Loucy (cell line): ENCODE results near the gene NUTF2.

Experiments used
- H2AFZ ChIP-seq: fragments of 200-600 bp; sonication (generic); 2 replicates; pipeline ENCODE4 v1.6.0; 2016; ENCODE audit warnings: antibody characterized with exemption, mild to moderate bottlenecking, low read length, moderate library complexity
- H3F3A ChIP-seq: fragments of 200-600 bp; 2 replicates; pipeline ENCODE4 v1.6.0; 2016; ENCODE audit warnings: antibody characterized with exemption, low read depth, mild to moderate bottlenecking
- H3K27me3 ChIP-seq: fragments of 200-600 bp; sonication (generic); 2 replicates; pipeline ENCODE4 v1.6.1; 2014; ENCODE audit warnings: low read length, mild to moderate bottlenecking; ENCODE audit not compliant: insufficient read depth, poor library complexity, severe bottlenecking
- H3K36me3 ChIP-seq: fragments of 200-600 bp; sonication (generic); 2 replicates; pipeline ENCODE4 v1.6.1; 2016; ENCODE audit warnings: low read length; ENCODE audit not compliant: insufficient read depth
- H3K4me1 ChIP-seq: fragments of 200-600 bp; sonication (generic); 2 replicates; pipeline ENCODE4 v1.5.1; 2014; ENCODE audit warnings: low read length, mild to moderate bottlenecking; ENCODE audit not compliant: insufficient read depth, poor library complexity, severe bottlenecking
- H3K4me2 ChIP-seq: fragments of 200-600 bp; sonication (generic); 2 replicates; pipeline ENCODE4 v1.6.0; 2014; ENCODE audit warnings: antibody characterized with exemption, low read length, low read depth, mild to moderate bottlenecking; ENCODE audit not compliant: poor library complexity, severe bottlenecking
- H3K4me3 ChIP-seq: fragments of 200-600 bp; sonication (generic); 2 replicates; pipeline ENCODE4 v1.5.1; 2014; ENCODE audit warnings: low read length, mild to moderate bottlenecking, mixed read lengths; ENCODE audit not compliant: poor library complexity, severe bottlenecking
- H3K79me2 ChIP-seq: fragments of 200-600 bp; sonication (generic); 2 replicates; pipeline ENCODE4 v1.6.1; 2014; ENCODE audit warnings: low read length; ENCODE audit not compliant: insufficient read depth
- H3K9ac ChIP-seq: fragments of 200-600 bp; sonication (generic); 2 replicates; pipeline ENCODE4 v1.6.0; 2014; ENCODE audit warnings: mild to moderate bottlenecking, low read depth, low read length, moderate library complexity; ENCODE audit not compliant: poor library complexity, severe bottlenecking
- H3K9me2 ChIP-seq: fragments of 200-600 bp; sonication (generic); replicated peaks from 2 replicates; pipeline ENCODE4 v1.6.1; 2016; ENCODE audit warnings: low read depth, low read length, mixed read lengths
- H3K9me3 ChIP-seq: fragments of 200-600 bp; sonication (generic); 2 replicates; pipeline ENCODE4 v1.6.1; 2014; ENCODE audit warnings: mild to moderate bottlenecking, antibody characterized with exemption, low read length, low read depth; ENCODE audit not compliant: insufficient read depth
- H4K20me1 ChIP-seq: fragments of 200-600 bp; sonication (generic); 2 replicates; pipeline ENCODE4 v1.6.0; 2014; ENCODE audit warnings: antibody characterized with exemption, low read length, mild to moderate bottlenecking; ENCODE audit not compliant: insufficient read depth, poor library complexity, severe bottlenecking
- EZH2phosphoT487 ChIP-seq: fragments of 200-600 bp; IDR thresholded peaks from 2 replicates; pipeline ENCODE4 v1.6.1; 2018; ENCODE audit warnings: antibody characterized with exemption, mild to moderate bottlenecking, moderate library complexity, borderline replicate concordance
- TF ChIP-seq, protein P1 (sequence below): fragments of 200-600 bp; sonication (generic); conservative IDR thresholded peaks from 2 replicates; pipeline ENCODE4 v1.5.1; 2014; ENCODE audit warnings: mild to moderate bottlenecking, antibody characterized with exemption, low read length

Gene NUTF2

DNA sequence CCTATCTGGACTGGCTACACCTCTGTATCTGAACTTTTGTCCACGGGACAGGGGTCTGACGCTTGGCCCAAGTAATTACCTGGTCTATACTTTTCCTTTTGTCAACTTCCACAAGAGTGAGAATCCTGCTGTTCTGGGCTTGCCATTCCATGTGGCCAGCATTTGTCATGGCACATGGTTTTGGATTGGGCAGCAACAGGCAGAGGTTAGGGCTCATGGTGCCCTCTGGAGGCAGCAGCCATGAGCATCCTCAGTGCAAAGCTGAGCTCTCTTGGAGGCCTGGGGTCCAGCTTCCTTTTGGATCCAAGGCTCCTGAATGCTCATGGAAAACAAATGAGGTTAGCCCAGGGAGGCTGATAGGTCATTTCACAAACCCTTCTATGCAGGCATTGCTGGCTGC lies 18.6 kb downstream of the NUTF2 start:
- TF ChIP-seq EZH2phosphoT487, result no peak
- TF ChIP-seq, protein P1, sequence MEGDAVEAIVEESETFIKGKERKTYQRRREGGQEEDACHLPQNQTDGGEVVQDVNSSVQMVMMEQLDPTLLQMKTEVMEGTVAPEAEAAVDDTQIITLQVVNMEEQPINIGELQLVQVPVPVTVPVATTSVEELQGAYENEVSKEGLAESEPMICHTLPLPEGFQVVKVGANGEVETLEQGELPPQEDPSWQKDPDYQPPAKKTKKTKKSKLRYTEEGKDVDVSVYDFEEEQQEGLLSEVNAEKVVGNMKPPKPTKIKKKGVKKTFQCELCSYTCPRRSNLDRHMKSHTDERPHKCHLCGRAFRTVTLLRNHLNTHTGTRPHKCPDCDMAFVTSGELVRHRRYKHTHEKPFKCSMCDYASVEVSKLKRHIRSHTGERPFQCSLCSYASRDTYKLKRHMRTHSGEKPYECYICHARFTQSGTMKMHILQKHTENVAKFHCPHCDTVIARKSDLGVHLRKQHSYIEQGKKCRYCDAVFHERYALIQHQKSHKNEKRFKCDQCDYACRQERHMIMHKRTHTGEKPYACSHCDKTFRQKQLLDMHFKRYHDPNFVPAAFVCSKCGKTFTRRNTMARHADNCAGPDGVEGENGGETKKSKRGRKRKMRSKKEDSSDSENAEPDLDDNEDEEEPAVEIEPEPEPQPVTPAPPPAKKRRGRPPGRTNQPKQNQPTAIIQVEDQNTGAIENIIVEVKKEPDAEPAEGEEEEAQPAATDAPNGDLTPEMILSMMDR, result peak; percentile 64
- peaks cover 38% of the 10 kb centered on the region for H3K79me2 ChIP-seq
- H3K9me3 ChIP-seq, result no peaks in the 10 kb centered on the region
- no peak overlapping the region for H3K4me2 ChIP-seq
- H3K9me2 ChIP-seq, result no peaks in the 10 kb centered on the region
- H4K20me1 ChIP-seq, result peaks cover 17% of the 10 kb centered on the region
- peaks cover 68% of the 10 kb centered on the region; the same call in 1 of the 2 replicates for H3K36me3 ChIP-seq
- no peak overlapping the region for H3K9ac ChIP-seq
- H3K27me3 ChIP-seq, result no peaks in the 10 kb centered on the region
- H2AFZ ChIP-seq, result no peak overlapping the region
- H3K4me1 ChIP-seq, result no peaks in the 10 kb centered on the region
- H3K4me3 ChIP-seq, result no peak overlapping the region
- no peaks in the 10 kb centered on the region for H3F3A ChIP-seq

DNA sequence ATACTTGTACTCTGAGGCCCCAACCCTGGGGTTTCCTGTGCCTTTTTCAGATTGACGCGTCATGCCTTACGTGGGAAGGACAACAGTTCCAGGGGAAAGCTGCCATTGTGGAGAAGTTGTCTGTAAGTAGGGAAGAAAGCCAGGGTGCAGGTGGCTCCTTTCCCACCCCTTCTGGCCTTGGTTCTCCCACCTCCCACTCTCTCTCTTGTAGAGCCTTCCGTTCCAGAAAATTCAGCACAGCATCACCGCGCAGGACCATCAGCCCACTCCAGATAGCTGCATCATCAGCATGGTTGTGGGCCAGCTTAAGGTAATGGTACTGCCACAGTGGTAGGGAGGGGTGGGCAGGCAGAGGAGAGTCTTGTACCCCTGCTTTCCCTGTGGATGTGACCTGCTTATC lies 21.6 kb downstream of the NUTF2 start:
- H3K9me3 ChIP-seq, result no peaks in the 10 kb centered on the region
- H3K4me2 ChIP-seq, result no peak overlapping the region
- H3K9me2 ChIP-seq, result no peaks in the 10 kb centered on the region
- H2AFZ ChIP-seq, result no peak overlapping the region
- peaks cover 65% of the 10 kb centered on the region; the same call in 1 of the 2 replicates for H3K36me3 ChIP-seq
- no peaks in the 10 kb centered on the region for H3K4me1 ChIP-seq
- H4K20me1 ChIP-seq, result peaks cover 14% of the 10 kb centered on the region
- no peak overlapping the region for H3K4me3 ChIP-seq
- peaks cover 14% of the 10 kb centered on the region for H3K79me2 ChIP-seq
- H3K27me3 ChIP-seq, result no peaks in the 10 kb centered on the region
- no peak for TF ChIP-seq EZH2phosphoT487
- H3F3A ChIP-seq, result no peaks in the 10 kb centered on the region
- H3K9ac ChIP-seq, result no peak overlapping the region

DNA sequence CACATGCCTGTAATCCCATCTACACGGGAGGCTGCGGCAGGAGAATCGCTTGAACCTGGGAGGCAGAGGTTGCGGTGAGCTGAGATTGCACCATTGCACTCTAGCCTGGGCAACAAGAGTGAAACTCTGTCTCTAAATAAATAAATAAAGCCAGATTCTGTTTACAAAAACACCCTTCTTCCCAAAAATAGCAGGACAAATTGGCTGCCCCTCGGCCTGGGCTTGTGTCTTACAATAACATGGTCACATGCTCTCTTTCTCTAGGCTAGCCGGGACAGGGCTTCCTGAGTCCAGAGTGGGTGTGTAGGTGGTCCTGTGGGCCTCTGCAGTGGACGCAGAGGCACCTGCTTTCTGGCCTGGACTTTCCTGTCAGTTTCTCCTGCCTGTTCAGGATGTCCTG lies 22.9 kb downstream of the NUTF2 start:
- Histone ChIP-seq H4K20me1 (peaks cover 19% of the 10 kb centered on the region), H3K9ac (no peak overlapping the region), H3K36me3 (peaks cover 65% of the 10 kb centered on the region; the same call in 1 of the 2 replicates), H3K4me2 (no peak overlapping the region), H3F3A (no peaks in the 10 kb centered on the region), H3K27me3 (no peaks in the 10 kb centered on the region), H3K9me3 (no peaks in the 10 kb centered on the region), H3K79me2 (peaks cover 25% of the 10 kb centered on the region), H3K9me2 (no peaks in the 10 kb centered on the region), H2AFZ (no peak overlapping the region), H3K4me1 (peaks cover 10% of the 10 kb centered on the region), H3K4me3 (no peak overlapping the region)
- TF ChIP-seq, protein P1, result no peak
- TF ChIP-seq EZH2phosphoT487, result no peak

DNA sequence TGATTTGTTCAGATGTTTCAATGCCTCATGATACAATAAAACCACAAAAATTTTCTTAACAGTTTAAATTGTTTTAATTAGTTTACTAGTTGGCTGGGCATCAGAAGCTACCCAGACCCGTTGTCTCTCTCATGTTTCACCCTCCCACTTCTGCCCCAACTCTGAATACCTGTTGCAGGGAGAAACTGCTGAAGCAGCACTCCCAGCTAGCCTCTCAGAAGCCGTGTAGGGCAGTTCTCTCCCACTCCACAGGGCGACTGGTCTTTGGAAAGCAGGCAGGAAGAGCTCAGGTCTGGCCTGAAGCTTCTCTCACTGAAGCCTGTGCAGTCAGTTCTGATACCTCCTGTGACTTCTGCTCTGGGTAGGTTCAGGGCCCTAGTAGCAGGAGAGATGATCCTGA lies 24.5 kb downstream of the NUTF2 start:
- Histone ChIP-seq H3K9ac (no peak overlapping the region), H3K4me1 (peaks cover 23% of the 10 kb centered on the region), H3K36me3 (peaks cover 54% of the 10 kb centered on the region; the same call in 1 of the 2 replicates), H3K79me2 (peaks cover 34% of the 10 kb centered on the region), H2AFZ (no peak overlapping the region), H3K4me3 (no peak overlapping the region), H3K9me2 (no peaks in the 10 kb centered on the region), H3K27me3 (no peaks in the 10 kb centered on the region), H3K4me2 (no peak overlapping the region), H3K9me3 (no peaks in the 10 kb centered on the region), H4K20me1 (peaks cover 29% of the 10 kb centered on the region), H3F3A (no peaks in the 10 kb centered on the region)
- TF ChIP-seq, protein P1, result no peak
- TF ChIP-seq EZH2phosphoT487, result no peak
